A673 (cell line): Measurements from ENCODE around the gene ADGRF4. TPM values are rescaled to one million over a fixed set of nuclear protein-coding genes. Genes with fewer than 3 reads are reported as not detected.

Experiments used
- BruUV-seq: library from RNA; stranded (reverse); fragments of 400-500 nt; replicated peaks from 2 replicates; lab custom pipeline; 2021; lab: Mats Ljungman, UMichigan
- CTCF ChIA-PET: fragments of 300-600 bp; sonication (Branson Sonifier 250); formaldehyde crosslinking; loops from one replicate; lab custom pipeline; 2022; ENCODE audit warnings: antibody characterized with exemption; lab: Charles Lee
- POLR2A ChIA-PET: fragments of 300-600 bp; sonication (Branson Sonifier 250); formaldehyde crosslinking; loops from one replicate; lab custom pipeline; 2022; ENCODE audit warnings: antibody characterized with exemption; ENCODE audit not compliant: low non-redundant PET; lab: Charles Lee
- DNase-seq: peaks from one replicate; pipeline ENCODE4 v3.0.0-alpha.2; 2015; ENCODE audit warnings: low spot score
- H3K27ac ChIP-seq: fragments of 200-600 bp; sonication (generic); 2 replicates; pipeline ENCODE4 v1.5.1; 2016; ENCODE audit warnings: mixed run types, low read depth, mild to moderate bottlenecking, mixed read lengths, antibody characterized with exemption, low read length; ENCODE audit not compliant: poor library complexity, severe bottlenecking
- H3K27me3 ChIP-seq: fragments of 200-600 bp; sonication (generic); replicated peaks from 2 replicates; pipeline ENCODE4 v1.6.1; 2017; ENCODE audit warnings: mixed run types, low read depth, mild to moderate bottlenecking, mixed read lengths, antibody characterized with exemption, low read length; ENCODE audit not compliant: insufficient read depth, poor library complexity
- H3K36me3 ChIP-seq: fragments of 200-600 bp; sonication (generic); 2 replicates; pipeline ENCODE4 v1.6.1; 2016; ENCODE audit warnings: mixed run types, mild to moderate bottlenecking, mixed read lengths, antibody characterized with exemption, low read length; ENCODE audit not compliant: insufficient read depth, poor library complexity, severe bottlenecking
- H3K4me1 ChIP-seq: fragments of 200-600 bp; sonication (generic); 2 replicates; pipeline ENCODE4 v1.6.1; 2017; ENCODE audit warnings: mixed run types, mild to moderate bottlenecking, mixed read lengths, antibody characterized with exemption, low read length; ENCODE audit not compliant: insufficient read depth, poor library complexity, severe bottlenecking
- H3K4me3 ChIP-seq: fragments of 200-600 bp; sonication (generic); 2 replicates; pipeline ENCODE4 v1.5.1; 2016; ENCODE audit warnings: low read depth, mixed run types, mild to moderate bottlenecking, mixed read lengths, low read length; ENCODE audit not compliant: poor library complexity, severe bottlenecking
- H3K9me3 ChIP-seq: fragments of 200-600 bp; sonication (generic); 2 replicates; pipeline ENCODE4 v1.6.1; 2016; ENCODE audit warnings: mixed run types, low read depth, mild to moderate bottlenecking, mixed read lengths, antibody characterized with exemption, low read length; ENCODE audit not compliant: poor library complexity, severe bottlenecking
- EZH2 ChIP-seq: fragments of 200-600 bp; sonication (generic); IDR thresholded peaks from 2 replicates; pipeline ENCODE4 v1.6.1; 2017; ENCODE audit warnings: borderline replicate concordance, low read depth, mild to moderate bottlenecking, mixed read lengths, antibody characterized with exemption, low read length; ENCODE audit not compliant: poor library complexity, severe bottlenecking
- intact Hi-C: fragments of 100-400 bp; cut with micrococcal nuclease; formaldehyde crosslinking; loops from one replicate; pipeline ENCODE4 v1.10.0; 2022; ENCODE audit not compliant: unreplicated experiment
- total RNA-seq: library from RNA; stranded (reverse); gene quantifications from 2 replicates; pipeline ENCODE4 v1.2.3, GENCODE V29; 2021
- TF ChIP-seq, protein P1 (sequence below): fragments of 300-800, 200-600 bp; sonication (generic); conservative IDR thresholded peaks from 2 replicates; pipeline ENCODE4 v1.5.1; 2017; ENCODE audit warnings: low read depth, mild to moderate bottlenecking, antibody characterized with exemption, low read length, moderate library complexity, mixed read lengths

The ADGRF4 gene
- total RNA-seq, 1 experiment from 2014 or later = not detected

DNA sequence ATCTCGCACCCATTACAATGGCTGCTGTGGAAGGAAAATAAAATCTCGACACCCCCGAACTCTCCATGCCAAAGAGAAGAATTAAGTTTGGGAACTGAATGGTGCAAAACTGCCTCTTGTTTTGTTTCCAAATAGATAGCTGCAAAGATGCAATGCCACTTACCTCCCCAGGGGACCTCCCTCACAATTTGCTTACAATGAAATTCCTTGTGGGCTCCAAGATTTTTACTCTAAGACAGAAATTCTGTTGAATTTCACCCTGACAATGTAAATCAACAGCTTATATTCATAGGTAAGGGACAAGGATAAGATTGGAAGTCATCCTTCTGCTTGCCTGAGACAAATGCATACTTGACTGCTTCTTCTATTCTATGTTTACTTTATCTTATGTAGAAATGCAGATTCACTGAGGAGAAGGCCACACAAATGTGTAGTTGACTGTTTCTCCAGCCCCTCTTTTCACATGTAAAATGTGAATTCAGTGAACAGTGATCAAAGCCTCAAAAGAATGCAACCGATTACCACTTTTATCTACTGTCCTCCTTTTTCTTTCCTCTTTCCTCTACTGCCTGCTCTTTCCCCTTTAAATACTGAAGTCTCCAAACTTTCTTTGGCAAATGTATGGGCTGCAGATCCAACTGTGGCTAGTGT lies 36.6 kb downstream of the ADGRF4 start:
- no peak overlapping the region for H3K4me3 ChIP-seq

DNA sequence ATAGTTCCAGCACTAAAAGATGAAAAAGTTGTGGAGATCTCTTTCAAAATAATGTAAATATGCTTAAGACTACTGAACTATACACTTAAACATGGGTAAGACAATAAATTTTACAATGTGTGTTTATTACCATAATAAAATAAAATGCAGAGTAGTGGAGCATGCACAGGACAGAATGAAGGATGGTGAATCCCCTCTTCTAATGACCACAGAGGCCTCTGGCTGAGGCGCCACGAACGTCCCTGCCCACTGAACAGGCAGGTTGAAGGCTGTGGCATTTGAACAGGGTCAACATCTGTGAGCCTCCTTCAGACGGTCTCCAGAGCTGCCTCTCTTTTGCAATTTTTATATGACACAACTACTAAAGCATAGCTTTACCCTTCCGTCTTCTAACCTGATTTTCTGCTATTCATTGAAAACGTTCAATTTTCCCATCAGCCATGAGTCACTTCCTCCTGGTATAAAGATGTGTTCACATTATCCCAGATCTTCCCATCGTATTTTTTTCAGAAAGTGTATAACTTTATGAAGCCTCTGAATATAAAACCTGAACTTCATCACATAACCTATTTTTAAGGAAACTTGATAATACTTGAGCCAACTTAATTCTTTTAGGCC lies 37.8 kb downstream of the ADGRF4 start:
- peak; percentile 4 for DNase-seq
- POLR2A ChIA-PET = no interaction called here
- BruUV-seq = no TSS peak
- Histone ChIP-seq H3K27me3 (no peaks in the 10 kb centered on the region), H3K27ac (no peak overlapping the region), H3K4me1 (no peaks in the 10 kb centered on the region), H3K4me3 (no peak overlapping the region), H3K36me3 (no peaks in the 10 kb centered on the region), H3K9me3 (no peaks in the 10 kb centered on the region)
- no peak for TF ChIP-seq EZH2
- TF ChIP-seq, protein P1, sequence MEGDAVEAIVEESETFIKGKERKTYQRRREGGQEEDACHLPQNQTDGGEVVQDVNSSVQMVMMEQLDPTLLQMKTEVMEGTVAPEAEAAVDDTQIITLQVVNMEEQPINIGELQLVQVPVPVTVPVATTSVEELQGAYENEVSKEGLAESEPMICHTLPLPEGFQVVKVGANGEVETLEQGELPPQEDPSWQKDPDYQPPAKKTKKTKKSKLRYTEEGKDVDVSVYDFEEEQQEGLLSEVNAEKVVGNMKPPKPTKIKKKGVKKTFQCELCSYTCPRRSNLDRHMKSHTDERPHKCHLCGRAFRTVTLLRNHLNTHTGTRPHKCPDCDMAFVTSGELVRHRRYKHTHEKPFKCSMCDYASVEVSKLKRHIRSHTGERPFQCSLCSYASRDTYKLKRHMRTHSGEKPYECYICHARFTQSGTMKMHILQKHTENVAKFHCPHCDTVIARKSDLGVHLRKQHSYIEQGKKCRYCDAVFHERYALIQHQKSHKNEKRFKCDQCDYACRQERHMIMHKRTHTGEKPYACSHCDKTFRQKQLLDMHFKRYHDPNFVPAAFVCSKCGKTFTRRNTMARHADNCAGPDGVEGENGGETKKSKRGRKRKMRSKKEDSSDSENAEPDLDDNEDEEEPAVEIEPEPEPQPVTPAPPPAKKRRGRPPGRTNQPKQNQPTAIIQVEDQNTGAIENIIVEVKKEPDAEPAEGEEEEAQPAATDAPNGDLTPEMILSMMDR = no peak
- intact Hi-C loops = loop anchor here (2.0 kb wide), 1 partner anchor 321 kb away; no protein-coding TSS in a partner anchor
- CTCF ChIA-PET = interaction anchor here (0.8 kb wide), 1 partner anchor 105 kb away, joined by 3 read pairs; no protein-coding TSS in a partner anchor

More for the DNA sequence above, 36.6 kb downstream of the ADGRF4 start:
- ChIA-PET CTCF (interaction anchor here (1.0 to 1.3 kb wide), 2 partner anchors 101 to 103 kb away, joined by 3 to 6 read pairs; no protein-coding TSS in a partner anchor), POLR2A (no interaction called here)
- Histone ChIP-seq H3K27me3 (no peaks in the 10 kb centered on the region), H3K27ac (no peak overlapping the region), H3K36me3 (no peaks in the 10 kb centered on the region), H3K9me3 (no peaks in the 10 kb centered on the region), H3K4me1 (no peaks in the 10 kb centered on the region)
- intact Hi-C loops = loop anchor here (2.0 kb wide), 1 partner anchor 104 kb away; no protein-coding TSS in a partner anchor
- no peak for DNase-seq
- BruUV-seq = no TSS peak
- TF ChIP-seq, protein P1 = no peak
- no peak for TF ChIP-seq EZH2

DNA sequence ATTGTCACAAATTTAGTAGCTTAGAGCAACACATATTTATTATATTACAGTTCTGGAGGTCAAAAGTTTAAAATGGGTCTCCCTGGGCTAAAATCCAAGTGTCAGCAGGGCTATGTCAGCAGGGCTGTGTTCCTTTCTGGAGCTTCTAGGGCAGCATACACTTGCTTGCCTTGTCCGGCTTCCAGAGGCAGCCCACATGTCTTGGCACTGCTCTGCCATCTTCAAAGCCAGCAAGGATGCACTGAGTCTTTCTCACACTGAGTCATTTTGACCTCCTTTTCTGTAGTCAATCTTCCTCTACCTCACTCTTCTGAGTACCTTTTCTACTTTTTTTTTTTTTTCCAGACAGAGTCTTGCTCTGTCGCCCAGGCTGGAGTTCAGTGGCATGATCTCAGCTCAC lies 39.0 kb downstream of the ADGRF4 start:
- intact Hi-C loops = loop anchor here (2.0 kb wide), 1 partner anchor 323 kb away; no protein-coding TSS in a partner anchor
- Histone ChIP-seq H3K4me3 (no peak overlapping the region), H3K9me3 (no peaks in the 10 kb centered on the region), H3K4me1 (no peaks in the 10 kb centered on the region), H3K36me3 (no peaks in the 10 kb centered on the region), H3K27ac (no peak overlapping the region), H3K27me3 (no peaks in the 10 kb centered on the region)
- no peak for DNase-seq
- POLR2A ChIA-PET = interaction anchor here (0.6 kb wide), 1 partner anchor 44 kb away, joined by 3 read pairs; no protein-coding TSS in a partner anchor
- BruUV-seq = no TSS peak
- CTCF ChIA-PET = no interaction called here
- TF ChIP-seq EZH2 = no peak
- TF ChIP-seq, protein P1 = no peak
